ENCODE results near the gene LGALS3. TPM values are rescaled to one million over a fixed set of nuclear protein-coding genes. Genes with fewer than 3 reads are reported as not detected.
A peak's percentile ranks its signal among the peaks of the same experiment; 100 is the strongest.

Gene LGALS3
- polyA plus RNA-seq, 2 of the 4 experiments (the other 2 are of a cell fraction): 60.2 to 61.0 TPM

DNA sequence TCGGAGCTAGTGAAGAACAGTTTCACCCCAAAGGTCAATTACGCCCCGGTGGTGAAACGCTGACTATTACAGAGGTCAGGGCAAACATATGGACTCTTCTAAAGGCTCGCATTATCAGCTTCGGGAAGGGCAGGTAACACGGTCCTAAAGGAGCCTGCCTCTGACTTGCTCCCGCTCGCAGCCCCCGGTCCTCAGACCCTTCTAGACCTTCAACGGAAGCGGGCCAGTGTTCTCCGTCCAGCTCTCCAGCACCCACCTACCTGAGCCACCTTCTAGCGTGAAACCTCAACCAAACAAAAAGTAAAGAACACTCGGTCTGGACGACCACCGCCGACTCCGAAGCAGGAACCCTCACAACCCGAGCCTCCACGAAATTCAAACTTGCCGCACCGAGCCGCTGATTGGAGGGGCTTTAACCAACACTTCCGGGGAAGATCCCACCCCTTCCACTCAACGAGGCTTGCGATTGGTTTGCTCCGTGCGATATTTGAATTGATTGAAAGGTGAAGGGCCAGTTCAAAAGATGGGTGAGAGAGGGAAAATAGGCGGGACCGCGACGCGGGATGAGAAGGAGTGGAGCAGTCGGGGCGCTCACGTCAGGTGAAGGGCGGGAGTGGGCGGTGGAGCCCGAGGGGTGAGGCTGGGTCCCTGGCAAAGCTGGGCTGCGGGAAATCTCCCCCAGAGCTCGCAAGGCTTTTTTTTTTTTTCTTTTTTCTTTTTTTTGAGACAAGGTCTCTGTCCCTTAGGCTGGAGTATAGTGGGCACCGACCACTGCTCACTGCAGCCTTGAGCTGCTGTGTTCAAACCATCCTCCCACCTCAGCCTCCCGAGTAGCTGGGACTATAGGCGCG lies 62.4 kb downstream of the LGALS3 start, which contains the start of gene DLGAP5:
Gene DLGAP5 (minus strand): TSS at position 383 of the 851 bp plus-strand sequence. CDS start 2,406 bp downstream, outside the sequence.
- peak; percentile 28 for FAIRE-seq
- 1% methylated on average over 44 of the region's 46 CpGs for WGBS (ENCODE audit: missing lambda C conversion rate)
- peak; percentile 98 to 99 for ATAC-seq
- ChIA-PET POLR2A (interaction anchor here (0.7 to 1.2 kb wide), 2 partner anchors 88 to 140 kb away, joined by 3 read pairs; partner anchors contain the start of gene MAPK1IP1L), CTCF (interaction anchor here (1.0 to 1.2 kb wide), 4 partner anchors 22 to 102 kb away, joined by 3 to 6 read pairs (median 4); no protein-coding TSS in a partner anchor)
- peak within 1 kb of the TSS; percentile 86 for H3K4me3 ChIP-seq
- peak; percentile 96 for DNase-seq (ENCODE audit: low read depth in 1 of 2, low spot score in 1 of 2)
- H3K4me1 ChIP-seq: peaks cover 13% of the 10 kb centered on the region
- peak within 1 kb of the TSS; percentile 75 for H3K4me2 ChIP-seq
- H3K9me3 ChIP-seq: no peaks in the 10 kb centered on the region
- peak within 1 kb of the TSS; percentile 73 to 84 for H3K27ac ChIP-seq
- TF ChIP-seq JUN (IDR thresholded peaks at IDR 0.05): peak in 1 of 2 experiments; percentile 40; a peak in 1 of 5 replicates
- TF ChIP-seq MAX (IDR thresholded peaks at IDR 0.05): peak; percentile 43; the same call in 1 of the 2 replicates
- peak; percentile 88 for TF ChIP-seq KDM5A (IDR thresholded peaks at IDR 0.05)
- TF ChIP-seq PBX3 (IDR thresholded peaks at IDR 0.05): 0 out of 2 replicates have a peak, but pooled peaks have one; percentile 52
- TF ChIP-seq, protein P1, sequence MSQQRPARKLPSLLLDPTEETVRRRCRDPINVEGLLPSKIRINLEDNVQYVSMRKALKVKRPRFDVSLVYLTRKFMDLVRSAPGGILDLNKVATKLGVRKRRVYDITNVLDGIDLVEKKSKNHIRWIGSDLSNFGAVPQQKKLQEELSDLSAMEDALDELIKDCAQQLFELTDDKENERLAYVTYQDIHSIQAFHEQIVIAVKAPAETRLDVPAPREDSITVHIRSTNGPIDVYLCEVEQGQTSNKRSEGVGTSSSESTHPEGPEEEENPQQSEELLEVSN (IDR thresholded peaks at IDR 0.05; ENCODE audit: borderline replicate concordance, low read depth): peak; percentile 47; the same call in 1 of the 2 replicates
- TF ChIP-seq NPAS2 (CRISPR knock-in tag; IDR thresholded peaks at IDR 0.05; ENCODE audit: borderline replicate concordance): no peak
- TF ChIP-seq POLR2A (IDR thresholded peaks at IDR 0.05; ENCODE audit: low read length): peak; percentile 57
- TF ChIP-seq PHF8 (IDR thresholded peaks at IDR 0.05; ENCODE audit: borderline replicate concordance, low read depth): peak; percentile 75; the same call in 1 of the 2 replicates
- TF ChIP-seq CTCF (IDR thresholded peaks at IDR 0.05): no peak
- TF ChIP-seq HDAC2 (IDR thresholded peaks at IDR 0.05): 0 out of 2 replicates have a peak, but pooled peaks have one; percentile 20

DNA sequence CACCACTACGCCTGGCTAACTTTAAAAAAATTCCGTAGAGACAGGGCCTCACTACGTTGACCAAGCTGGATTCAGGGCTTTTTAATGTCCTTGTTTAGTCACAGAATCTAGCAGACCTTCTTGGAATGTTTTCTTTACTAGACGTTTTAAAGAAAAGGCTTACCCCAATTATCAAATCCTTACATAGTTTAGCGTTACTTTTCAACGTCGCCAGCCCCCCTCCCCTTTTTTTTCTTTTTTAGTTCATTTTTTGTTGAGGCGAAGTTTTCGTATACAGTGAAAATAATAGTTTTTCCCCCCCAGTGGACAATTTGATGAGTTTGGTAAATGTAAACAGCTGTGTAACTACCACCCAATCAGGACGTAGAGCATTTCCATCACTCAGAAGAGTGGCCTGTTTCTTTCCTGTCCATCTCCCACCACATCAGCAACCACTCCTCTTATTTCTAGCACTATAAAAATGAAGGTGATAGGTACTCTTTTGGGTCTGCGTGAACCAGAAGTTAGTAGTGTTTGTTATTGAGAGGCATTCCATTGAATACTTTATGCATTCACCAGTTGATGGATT lies 63.1 kb downstream of the LGALS3 start:
- peak overlapping the region; percentile 64 to 77 for H3K27ac ChIP-seq
- ATAC-seq: peak in 1 of 2 experiments; percentile 18; a peak in 1 of 6 replicates
- ChIA-PET CTCF (interaction anchor here (1.1 kb wide), 2 partner anchors 9 to 21 kb away, joined by 4 to 6 read pairs; no protein-coding TSS in a partner anchor), POLR2A (interaction anchor here (0.7 to 1.2 kb wide), 2 partner anchors 89 to 141 kb away, joined by 3 read pairs; partner anchors contain the start of gene MAPK1IP1L)
- peaks cover 13% of the 10 kb centered on the region for H3K4me1 ChIP-seq
- H3K9me3 ChIP-seq: no peaks in the 10 kb centered on the region
- no peak for FAIRE-seq
- DNase-seq (ENCODE audit: low read depth in 1 of 2, low spot score in 1 of 2): peak in 1 of 2 experiments; percentile 13
- H3K4me3 ChIP-seq: peak overlapping the region; percentile 86
- peak overlapping the region; percentile 66 for H3K4me2 ChIP-seq
- 23% methylated on average over 11 of the region's 11 CpGs for WGBS (ENCODE audit: missing lambda C conversion rate)
- no peak for TF ChIP-seq TFCP2L1 (CRISPR knock-in tag; IDR thresholded peaks at IDR 0.05)
- peak; percentile 48; the same call in 1 of the 2 replicates for TF ChIP-seq PHF8 (IDR thresholded peaks at IDR 0.05; ENCODE audit: borderline replicate concordance, low read depth)

DNA sequence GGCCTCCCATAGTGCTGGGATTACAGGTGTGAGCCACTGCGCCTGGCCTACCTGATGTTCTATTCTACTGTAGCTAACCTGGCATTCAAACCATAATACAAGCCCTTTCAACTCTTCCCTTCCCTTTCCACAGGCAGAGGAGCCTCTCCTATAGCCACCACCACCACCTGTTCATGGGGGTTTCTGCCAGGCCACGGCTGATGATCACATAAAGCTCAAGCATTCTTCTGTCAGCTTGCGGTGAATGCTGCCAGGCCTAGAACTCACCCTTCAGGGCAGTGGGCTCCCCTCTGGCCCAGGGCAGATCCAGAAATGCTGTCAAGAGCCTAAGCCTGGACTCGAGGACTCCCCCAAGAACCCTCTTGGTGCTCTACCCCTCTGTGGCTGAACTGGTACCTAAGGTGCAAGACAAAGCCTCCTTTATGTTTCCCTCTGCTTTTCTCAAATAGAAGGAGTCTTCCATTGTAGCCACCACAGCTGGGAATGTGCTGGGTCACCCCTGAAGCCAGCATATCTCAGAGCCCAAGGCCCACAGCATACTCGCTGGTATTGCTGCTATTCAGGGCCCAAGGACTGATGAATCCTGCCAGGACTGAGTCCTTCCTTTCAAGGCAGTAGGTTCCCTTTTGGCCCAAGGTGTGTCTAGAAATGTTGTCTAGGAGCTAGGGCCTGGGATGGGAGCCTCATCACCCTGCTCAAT lies 65.8 kb downstream of the LGALS3 start:
- Histone ChIP-seq H3K4me1 (peaks cover 7% of the 10 kb centered on the region), H3K27ac (no peak overlapping the region), H3K9me3 (no peaks in the 10 kb centered on the region), H3K4me3 (no peak overlapping the region), H3K4me2 (no peak overlapping the region)
- POLR2A ChIA-PET: no interaction called here
- CTCF ChIA-PET: interaction anchor here (1.1 to 1.2 kb wide), 2 partner anchors 34 to 116 kb away, joined by 3 to 6 read pairs; no protein-coding TSS in a partner anchor
- no peak for ATAC-seq
- WGBS (ENCODE audit: missing lambda C conversion rate): 69% methylated on average over 5 of the region's 5 CpGs
- FAIRE-seq: no peak
- DNase-seq (ENCODE audit: low read depth in 1 of 2, low spot score in 1 of 2): no peak
- TF ChIP-seq RFX5 (IDR thresholded peaks at IDR 0.05) (no peak), CBX8 (IDR thresholded peaks at IDR 0.05) (no peak), TP53 (CRISPR knock-in tag; IDR thresholded peaks at IDR 0.05) (no peak), MAX (IDR thresholded peaks at IDR 0.05) (no peak), RNF2 (IDR thresholded peaks at IDR 0.05; ENCODE audit: borderline replicate concordance, low read depth) (no peak), ZFP36 (IDR thresholded peaks at IDR 0.05; ENCODE audit: borderline replicate concordance, partially characterized antibody) (no peak), HOXB13 (CRISPR knock-in tag; IDR thresholded peaks at IDR 0.05; ENCODE audit: low read depth) (no peak), ZNF302 (CRISPR knock-in tag; IDR thresholded peaks at IDR 0.05) (no peak), RARB (CRISPR knock-in tag; IDR thresholded peaks at IDR 0.05) (no peak), NPAS2 (CRISPR knock-in tag; IDR thresholded peaks at IDR 0.05; ENCODE audit: borderline replicate concordance) (no peak), CEBPB (IDR thresholded peaks at IDR 0.05) (no peak), JUNB (IDR thresholded peaks at IDR 0.05) (no peak), SMC3 (IDR thresholded peaks at IDR 0.05) (no peak), KDM5A (IDR thresholded peaks at IDR 0.05) (no peak)
- TF ChIP-seq, protein P2, sequence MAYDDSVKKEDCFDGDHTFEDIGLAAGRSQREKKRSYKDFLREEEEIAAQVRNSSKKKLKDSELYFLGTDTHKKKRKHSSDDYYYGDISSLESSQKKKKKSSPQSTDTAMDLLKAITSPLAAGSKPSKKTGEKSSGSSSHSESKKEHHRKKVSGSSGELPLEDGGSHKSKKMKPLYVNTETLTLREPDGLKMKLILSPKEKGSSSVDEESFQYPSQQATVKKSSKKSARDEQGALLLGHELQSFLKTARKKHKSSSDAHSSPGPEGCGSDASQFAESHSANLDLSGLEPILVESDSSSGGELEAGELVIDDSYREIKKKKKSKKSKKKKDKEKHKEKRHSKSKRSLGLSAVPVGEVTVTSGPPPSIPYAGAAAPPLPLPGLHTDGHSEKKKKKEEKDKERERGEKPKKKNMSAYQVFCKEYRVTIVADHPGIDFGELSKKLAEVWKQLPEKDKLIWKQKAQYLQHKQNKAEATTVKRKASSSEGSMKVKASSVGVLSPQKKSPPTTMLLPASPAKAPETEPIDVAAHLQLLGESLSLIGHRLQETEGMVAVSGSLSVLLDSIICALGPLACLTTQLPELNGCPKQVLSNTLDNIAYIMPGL (CRISPR knock-in tag; IDR thresholded peaks at IDR 0.05; ENCODE audit: borderline replicate concordance): no peak
